Osteoblast (primary cell): Measurements from ENCODE around the gene TFAP2B. TPM values are rescaled to one million over a fixed set of nuclear protein-coding genes. Genes with fewer than 3 reads are reported as not detected.

Experiments
- DNase-seq: peaks from one replicate; pipeline ENCODE4 v3.0.0; 2011; ENCODE audit warnings: low spot score, mixed read lengths; ENCODE audit not compliant: insufficient read length; ENCODE audit errors: missing footprints
- H2AFZ ChIP-seq: 2 replicates; pipeline ENCODE4 v1.6.0; 2011; ENCODE audit warnings: mild to moderate bottlenecking, low read length
- H3K27ac ChIP-seq: 2 replicates; pipeline ENCODE4 v1.5.1; 2011; ENCODE audit warnings: mild to moderate bottlenecking, low read depth, low read length, moderate library complexity
- H3K27me3 ChIP-seq: 2 replicates; pipeline ENCODE4 v1.6.0; 2012; ENCODE audit warnings: mild to moderate bottlenecking, control low read depth, inconsistent platforms, low read length, moderate library complexity; ENCODE audit not compliant: insufficient read depth
- H3K36me3 ChIP-seq: 2 replicates; pipeline ENCODE4 v1.5.1; 2011; ENCODE audit warnings: mild to moderate bottlenecking, low read length, control low read depth, moderate library complexity; ENCODE audit not compliant: insufficient read depth
- H3K4me1 ChIP-seq: 2 replicates; pipeline ENCODE4 v1.5.1; 2011; ENCODE audit warnings: mild to moderate bottlenecking, low read length, control low read depth, moderate library complexity; ENCODE audit not compliant: insufficient read depth
- H3K4me2 ChIP-seq: 2 replicates; pipeline ENCODE4 v1.6.0; 2011; ENCODE audit warnings: mild to moderate bottlenecking, low read length; ENCODE audit not compliant: insufficient read depth
- H3K4me3 ChIP-seq: fragments of 200-600 bp; sonication (generic); 3 replicates; pipeline ENCODE4 v1.5.1; 2012; ENCODE audit warnings: mild to moderate bottlenecking, low read length, inconsistent platforms; ENCODE audit not compliant: insufficient read depth
- H3K79me2 ChIP-seq: 2 replicates; pipeline ENCODE4 v1.6.0; 2012; ENCODE audit warnings: mild to moderate bottlenecking, low read length, control low read depth, inconsistent platforms; ENCODE audit not compliant: insufficient read depth
- H3K9me3 ChIP-seq: 2 replicates; pipeline ENCODE4 v1.5.1; 2011; ENCODE audit warnings: low read depth, low read length, control low read depth
- H4K20me1 ChIP-seq: 2 replicates; pipeline ENCODE4 v1.6.0; 2012; ENCODE audit warnings: mild to moderate bottlenecking, low read length, control low read depth; ENCODE audit not compliant: insufficient read depth
- CTCF ChIP-seq: IDR thresholded peaks from 2 replicates; pipeline ENCODE4 v1.5.1; 2011; ENCODE audit warnings: mild to moderate bottlenecking, low read depth, low read length, moderate library complexity; ENCODE audit errors: extremely low read depth
- total RNA-seq: library from RNA; depleted of rRNA; stranded (reverse); fragments of >200 nt; gene quantifications from 2 replicates; pipeline ENCODE4 v1.2.3, GENCODE V29; 2012

TFAP2B gene
- total RNA-seq, 1 donor: not detected

- no peaks in the 10 kb centered on the region for H4K20me1 ChIP-seq
- peak; percentile 77 for DNase-seq
- no peaks in the 10 kb centered on the region for H3K4me1 ChIP-seq
- no peak overlapping the region for H3K4me3 ChIP-seq
- no peaks in the 10 kb centered on the region for H3K36me3 ChIP-seq
- no peaks in the 10 kb centered on the region for H3K79me2 ChIP-seq
- H3K9me3 ChIP-seq: no peaks in the 10 kb centered on the region
- no peak overlapping the region for H2AFZ ChIP-seq
- H3K27me3 ChIP-seq: peaks cover 21% of the 10 kb centered on the region
- no peak overlapping the region for H3K4me2 ChIP-seq
- TF ChIP-seq CTCF: no peak
- H3K27ac ChIP-seq: no peak overlapping the region
Measured at GRCh38 chr6:50847890-50848594, 29.4 kb downstream of the TFAP2B start.

GRCh38 chr6:50848989-50849795 is 30.5 kb downstream of the TFAP2B start:
- Histone ChIP-seq H3K4me2 (no peak overlapping the region), H3K36me3 (no peaks in the 10 kb centered on the region), H2AFZ (no peak overlapping the region), H3K4me3 (no peak overlapping the region), H3K79me2 (no peaks in the 10 kb centered on the region), H4K20me1 (no peaks in the 10 kb centered on the region), H3K27ac (no peak overlapping the region), H3K4me1 (no peaks in the 10 kb centered on the region), H3K27me3 (peaks cover 21% of the 10 kb centered on the region), H3K9me3 (no peaks in the 10 kb centered on the region)
- TF ChIP-seq CTCF: no peak
- DNase-seq: no peak

- H2AFZ ChIP-seq: no peak overlapping the region
- no peak overlapping the region for H3K4me2 ChIP-seq
Measured at GRCh38 chr6:50849796-50850180, 31.1 kb downstream of the TFAP2B start.

More at GRCh38 chr6:50849796-50850180, 31.1 kb downstream of the TFAP2B start:
- H3K27ac ChIP-seq: no peak overlapping the region
- H3K9me3 ChIP-seq: no peaks in the 10 kb centered on the region
- H4K20me1 ChIP-seq: no peaks in the 10 kb centered on the region
- TF ChIP-seq CTCF: no peak
- H3K79me2 ChIP-seq: no peaks in the 10 kb centered on the region
- no peak overlapping the region for H3K4me3 ChIP-seq
- H3K36me3 ChIP-seq: no peaks in the 10 kb centered on the region
- peaks cover 18% of the 10 kb centered on the region for H3K27me3 ChIP-seq
- DNase-seq: peak; percentile 62
- H3K4me1 ChIP-seq: no peaks in the 10 kb centered on the region
